Stimulated activated CD8-positive, alpha-beta memory T cell treated with anti-CD3 and anti-CD28 coated beads, Interleukin-15, amount 100 ng/mL, for 1 hour (primary cell): Measurements from ENCODE around the gene IFNE.

Experiments
- DNase-seq: peaks from one replicate; pipeline ENCODE4 v3.0.0-alpha.2; 2020; ENCODE audit warnings: low read depth

The IFNE gene, protein sequence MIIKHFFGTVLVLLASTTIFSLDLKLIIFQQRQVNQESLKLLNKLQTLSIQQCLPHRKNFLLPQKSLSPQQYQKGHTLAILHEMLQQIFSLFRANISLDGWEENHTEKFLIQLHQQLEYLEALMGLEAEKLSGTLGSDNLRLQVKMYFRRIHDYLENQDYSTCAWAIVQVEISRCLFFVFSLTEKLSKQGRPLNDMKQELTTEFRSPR

DNA sequence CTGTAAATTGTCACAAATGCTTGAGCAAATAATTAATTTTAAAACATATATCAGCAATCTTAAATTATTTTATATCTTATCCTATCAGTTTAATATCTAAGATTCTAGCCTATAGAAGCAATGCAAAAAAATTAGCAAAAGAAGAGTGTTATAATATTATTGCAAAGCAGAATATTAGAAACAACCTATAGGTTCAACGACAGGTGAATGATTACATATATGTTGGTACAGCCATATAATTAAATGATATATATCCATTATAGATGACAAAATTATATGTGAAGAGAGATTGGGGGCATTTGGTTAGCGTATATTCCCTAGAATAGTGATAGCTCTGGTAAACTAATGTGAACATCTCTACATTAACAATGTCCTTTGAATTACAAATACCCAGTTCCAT lies at the start of gene IFNE:
TSS of gene IFNE (minus strand) at position 101 of the 400 bp plus-strand sequence. CDS start 619 bp downstream, outside the sequence.
- no peak for DNase-seq

DNA sequence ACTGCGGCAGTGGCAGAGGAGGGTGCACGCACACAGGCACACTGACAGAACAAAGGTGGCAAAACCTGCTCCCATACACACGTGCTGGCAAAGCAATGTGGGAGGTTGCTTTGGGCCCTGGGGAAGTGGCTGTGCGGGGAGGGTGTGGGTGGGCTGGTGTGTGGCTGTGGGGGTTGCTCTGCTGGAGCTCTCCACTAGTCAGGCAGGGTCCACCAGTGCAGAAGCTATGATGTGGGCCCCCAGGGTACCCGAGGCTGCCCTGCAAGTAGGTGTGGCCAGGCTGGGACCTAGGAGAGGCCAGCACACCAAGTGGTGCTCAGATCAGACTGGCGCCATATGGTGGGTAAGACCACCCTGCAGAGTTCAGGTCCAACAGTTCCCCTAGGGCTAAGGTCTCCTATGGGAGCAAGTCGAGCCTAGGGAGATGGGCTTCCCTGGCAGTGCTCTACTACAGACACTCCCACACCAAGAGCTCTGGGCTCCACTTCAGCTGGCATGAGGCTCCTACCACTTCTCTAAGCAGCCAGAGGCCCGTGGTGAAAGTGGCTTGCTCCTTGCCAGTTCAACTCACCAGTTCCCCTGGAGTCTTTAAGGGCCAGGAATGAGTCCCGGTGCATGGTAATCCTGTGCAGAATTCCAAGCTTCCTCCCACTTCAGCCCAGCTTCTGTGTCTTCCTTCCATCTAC lies 46.2 kb upstream of the IFNE start:
- no peak for DNase-seq

DNA sequence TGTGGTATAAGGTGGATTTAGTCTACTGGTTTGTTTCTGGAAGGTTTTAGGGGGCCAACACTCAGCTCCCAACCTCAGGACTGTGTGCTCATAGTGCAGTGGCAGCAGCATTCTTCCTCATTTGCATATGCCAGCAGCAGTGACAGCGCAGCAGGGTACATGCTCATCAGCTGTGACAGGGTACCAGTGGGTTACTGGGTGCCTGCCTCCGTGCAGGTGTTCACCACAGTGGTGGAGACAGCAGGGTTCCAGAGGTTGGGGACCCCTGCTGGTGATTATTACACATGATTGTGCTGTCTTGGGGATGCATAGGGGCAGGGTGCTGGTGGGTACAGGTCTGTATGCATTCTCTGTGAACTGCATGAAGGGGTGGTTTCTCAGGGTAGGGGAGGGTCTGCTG lies 45.5 kb upstream of the IFNE start:
- no peak for DNase-seq

DNA sequence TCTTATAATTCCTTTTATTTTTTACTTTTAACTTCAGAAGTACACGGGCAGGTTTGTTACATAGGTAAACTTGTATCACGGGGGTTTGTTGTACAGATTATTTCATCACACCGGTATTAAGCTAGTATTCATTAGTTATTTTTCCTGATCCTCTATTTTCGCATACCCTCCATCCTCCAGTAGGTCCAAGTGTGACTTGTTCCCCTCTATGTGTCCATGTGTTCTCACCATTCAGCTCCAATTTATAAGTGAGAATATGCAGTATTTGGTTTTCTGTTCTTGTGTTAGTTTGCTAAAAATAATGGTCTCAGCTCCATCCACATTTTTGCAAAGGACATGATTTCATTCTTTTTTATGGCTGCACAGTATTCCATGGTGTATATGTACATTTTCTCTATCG lies 43.1 kb upstream of the IFNE start:
- DNase-seq, result no peak

DNA sequence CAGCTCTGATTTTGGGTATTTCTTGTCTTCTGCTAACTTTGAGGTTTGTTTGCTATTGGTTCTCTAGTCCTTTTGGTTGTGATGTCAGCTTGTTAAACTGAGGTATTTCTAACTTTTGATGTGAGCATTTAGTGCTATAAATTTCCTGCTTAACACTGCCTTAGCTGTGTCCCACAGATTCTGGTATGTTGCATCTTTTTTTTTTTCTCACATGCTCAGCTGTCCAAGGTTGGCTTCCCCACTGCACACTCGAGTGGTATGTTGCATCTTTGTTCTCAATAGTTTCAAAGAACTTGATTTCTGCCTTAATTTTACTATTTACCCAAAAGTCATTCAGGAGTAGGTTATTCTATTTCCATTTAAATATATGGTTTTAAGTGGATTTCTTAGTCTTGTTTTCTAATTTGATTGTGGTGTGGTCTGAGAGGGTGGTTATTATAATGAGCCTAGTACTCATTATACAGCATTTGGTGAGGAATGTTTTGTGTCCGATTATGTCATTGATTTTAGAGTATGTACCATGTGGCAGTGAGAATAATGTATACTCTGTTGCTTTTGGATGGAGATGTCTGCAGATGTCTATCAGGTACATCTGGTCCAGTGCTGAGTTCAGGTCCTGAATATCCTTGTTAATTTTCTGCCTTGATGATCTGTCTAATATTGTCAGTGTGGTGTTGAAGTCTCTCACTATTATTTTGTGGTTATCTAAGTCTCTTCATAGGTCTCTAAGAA lies 42.2 kb upstream of the IFNE start:
- no peak for DNase-seq

DNA sequence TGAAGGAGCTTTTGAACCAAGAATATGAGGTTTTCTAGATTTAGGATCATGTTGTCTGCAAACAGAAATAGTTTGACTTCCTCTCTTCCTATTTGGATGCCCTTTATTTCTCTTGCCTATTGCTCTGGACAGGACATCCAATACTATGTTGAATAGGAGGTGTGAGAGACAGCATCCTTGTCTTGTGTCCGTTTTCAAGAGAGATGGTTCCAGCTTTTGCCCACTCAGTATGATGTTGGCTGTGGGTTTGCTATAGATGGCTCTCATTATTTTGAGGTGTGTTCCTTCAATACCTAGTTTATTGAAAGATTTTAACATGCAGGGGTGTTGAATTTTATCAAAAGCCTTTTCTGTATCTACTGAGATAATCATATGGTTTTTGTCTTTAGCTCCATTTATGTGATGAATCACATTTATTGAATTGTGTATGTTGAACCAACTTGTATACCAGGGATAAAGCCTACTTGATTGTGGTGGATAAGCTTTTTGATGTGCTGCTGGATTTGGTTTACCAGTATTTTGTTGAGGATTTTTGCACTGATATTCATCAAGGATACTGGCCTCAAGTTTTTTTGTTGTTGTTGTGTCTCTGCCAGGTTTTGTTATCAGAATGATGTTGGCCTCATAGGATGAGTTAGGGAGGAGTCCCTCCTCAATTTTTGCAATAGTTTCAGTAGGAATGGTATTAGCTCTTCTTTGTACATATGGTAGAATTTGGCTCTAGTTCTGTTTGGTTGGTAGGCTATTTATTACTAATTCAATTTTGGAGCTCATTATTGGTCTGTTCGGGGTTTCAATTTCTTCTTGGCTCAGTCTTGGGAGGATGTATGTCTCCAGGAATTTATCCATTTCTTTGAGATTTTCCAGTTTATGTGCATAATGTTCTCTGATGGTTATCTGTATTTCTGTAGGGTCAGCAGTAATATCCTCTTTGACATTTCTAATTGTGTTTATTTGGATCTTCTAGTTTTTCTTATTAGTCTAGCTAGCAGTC lies 41.2 kb upstream of the IFNE start:
- DNase-seq, result no peak

DNA sequence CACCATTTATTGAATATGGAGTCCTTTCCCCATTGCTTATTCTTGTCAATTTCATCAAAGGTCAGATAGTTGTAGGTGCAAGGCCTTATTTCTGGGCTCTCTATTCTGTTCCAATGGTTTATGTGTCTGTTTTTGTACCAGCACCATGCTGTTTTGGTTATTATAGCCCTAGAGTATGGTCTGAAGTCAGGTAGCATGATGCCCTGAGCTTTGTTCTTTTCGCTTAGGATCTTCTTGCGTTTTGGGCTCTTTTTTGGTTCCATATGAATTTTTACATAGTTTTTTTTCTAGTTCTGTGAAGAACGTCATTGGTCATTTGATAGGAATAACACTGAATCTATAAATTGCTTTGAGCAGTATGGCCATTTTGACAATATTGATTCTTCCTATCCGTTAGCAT lies 40.2 kb upstream of the IFNE start:
- no peak for DNase-seq

DNA sequence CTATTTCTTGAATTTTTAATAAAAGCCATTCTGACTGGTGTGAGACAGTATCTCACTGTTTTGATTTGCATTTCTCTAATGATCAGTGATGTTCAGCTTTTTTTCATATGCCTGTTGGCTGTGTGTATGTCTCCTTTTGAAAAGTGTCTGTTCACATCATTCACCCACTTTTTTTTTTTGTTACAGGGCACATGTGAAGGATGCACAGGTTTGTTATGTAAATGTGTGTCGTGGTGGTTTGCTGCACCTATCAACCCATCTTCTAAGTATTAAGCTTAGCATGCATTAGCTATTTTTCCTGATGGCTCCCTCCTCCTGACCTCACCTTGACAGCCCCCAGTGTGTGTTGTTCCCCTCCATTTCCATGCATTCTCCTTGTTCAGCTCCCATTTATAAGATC lies 39.3 kb upstream of the IFNE start:
- DNase-seq, result no peak

DNA sequence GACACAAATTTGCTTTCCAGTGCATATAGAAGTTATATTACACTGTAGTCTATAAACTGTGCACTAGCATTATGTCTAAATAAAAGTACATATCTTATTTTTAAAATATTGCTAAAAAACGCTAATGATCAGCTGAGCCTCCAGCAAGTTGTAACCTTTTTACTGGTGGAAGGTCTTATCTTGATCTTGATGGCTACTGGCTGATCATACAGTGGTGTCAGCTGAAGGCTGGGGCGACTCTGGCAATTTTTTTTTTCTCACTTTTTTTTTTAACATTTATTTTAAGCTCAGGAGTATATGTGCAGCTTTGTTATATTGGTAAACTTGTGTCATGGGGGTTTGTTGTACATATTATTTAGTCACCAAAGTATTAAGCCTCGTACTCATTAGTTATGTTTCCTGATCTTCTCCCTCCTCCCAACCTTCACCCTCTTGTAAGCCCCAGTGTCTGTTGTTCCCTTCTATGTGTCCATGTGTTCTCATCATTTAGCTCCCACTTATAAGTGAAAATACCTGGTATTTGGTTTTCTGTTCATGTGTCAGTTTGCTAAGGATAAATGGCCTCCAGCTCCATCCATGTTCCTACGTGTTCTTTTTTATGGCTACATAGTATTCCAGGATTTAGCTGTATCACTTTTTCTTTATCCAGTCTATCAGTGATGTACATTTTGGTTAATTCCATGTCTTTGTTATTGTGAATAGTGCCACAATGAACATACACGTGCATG lies 38.6 kb upstream of the IFNE start:
- DNase-seq, result no peak

DNA sequence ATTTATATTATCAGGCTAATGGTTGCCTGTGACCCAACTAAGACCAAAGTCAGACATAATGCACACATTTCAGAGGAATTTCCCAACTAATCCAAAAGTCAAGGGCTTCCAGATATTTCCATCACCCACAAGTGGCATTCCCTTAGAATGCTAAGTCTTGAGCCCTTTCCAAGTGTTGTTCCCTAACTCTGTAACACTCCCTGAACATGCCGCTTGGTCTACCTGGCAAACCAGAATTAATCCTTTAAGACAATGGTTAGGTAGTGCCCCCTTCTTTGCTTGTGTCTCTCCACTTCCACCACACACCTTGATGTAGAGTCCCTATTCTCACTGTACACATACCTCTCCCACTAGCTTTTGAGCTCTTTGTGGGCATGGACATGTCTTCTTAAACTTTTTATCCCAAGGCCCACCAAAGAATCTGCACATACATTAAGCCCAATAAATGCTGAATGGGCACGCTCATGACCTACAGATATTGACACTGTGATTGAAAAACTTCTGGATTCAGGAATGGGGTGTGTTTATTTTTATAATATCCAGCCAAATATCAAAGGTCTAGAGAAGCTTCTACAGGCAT lies 37.8 kb upstream of the IFNE start:
- DNase-seq, result no peak

DNA sequence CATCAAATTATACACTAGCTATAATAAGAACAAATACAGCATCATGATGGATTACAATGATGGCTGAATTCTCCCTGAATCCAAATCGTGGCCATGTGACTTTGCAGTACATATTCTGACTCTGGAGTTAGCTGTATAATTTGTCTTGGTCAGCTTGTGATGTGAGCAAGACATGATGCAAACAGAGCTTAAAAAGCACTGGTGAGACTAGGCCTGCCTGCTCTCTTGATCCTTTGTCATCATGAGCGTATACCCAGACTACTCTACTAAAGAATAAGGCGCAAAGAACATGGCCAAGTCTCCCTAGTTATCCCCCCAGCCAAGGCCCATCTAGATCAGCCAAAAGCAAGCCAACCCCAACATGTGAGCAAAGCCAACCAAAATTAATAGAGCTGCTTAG lies 34.7 kb upstream of the IFNE start:
- no peak for DNase-seq

DNA sequence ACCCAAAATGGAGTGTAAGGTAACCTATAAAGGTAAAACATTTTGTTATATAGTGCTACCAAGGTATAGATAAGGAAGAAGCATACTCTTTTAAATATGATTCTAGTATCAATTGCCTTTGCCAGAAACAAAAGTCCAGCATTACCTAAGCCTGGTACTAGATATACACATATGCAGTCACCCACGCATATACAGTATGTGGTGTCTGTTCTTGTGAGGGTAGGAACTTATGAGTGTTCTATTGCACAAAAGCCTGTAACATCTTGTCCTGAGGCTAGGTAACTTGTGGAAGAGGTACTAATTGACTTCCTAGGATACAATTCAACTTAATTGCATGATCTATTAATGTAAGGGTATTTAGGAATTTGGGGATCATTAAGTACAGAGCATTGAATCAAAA lies 31.3 kb upstream of the IFNE start:
- DNase-seq, result no peak

DNA sequence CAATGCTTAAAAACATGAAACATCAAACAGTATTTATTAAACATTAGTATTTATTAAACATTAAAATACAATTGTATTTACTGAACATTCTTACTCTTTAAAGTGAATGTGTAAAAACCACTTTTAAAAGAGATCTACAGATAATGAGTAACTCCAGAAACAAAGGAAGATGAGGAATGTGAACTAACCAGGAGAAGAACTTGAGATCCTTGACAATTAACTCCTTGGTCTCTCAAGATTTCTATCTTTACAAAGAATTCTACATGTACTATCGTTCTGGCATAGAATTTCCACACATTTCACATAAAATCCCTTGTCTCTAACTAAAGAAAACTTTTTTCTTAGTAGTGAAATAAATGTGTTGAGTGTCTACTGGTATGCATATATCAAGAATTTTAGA lies 28.7 kb upstream of the IFNE start:
- DNase-seq, result no peak

DNA sequence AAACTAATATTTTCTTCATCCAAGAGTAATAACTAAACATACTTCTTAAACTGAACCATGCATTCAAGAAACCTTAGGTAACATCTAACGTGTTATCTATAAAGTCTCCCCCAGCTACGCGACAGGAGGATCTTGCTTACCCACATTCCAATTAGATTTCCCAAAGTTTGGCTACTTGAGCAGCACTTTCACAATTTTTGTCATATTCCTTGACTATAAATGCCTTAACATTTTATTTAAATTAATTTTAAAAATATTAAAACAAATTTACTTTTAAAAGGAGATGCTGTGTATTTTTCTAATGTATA lies 25.3 kb upstream of the IFNE start:
- DNase-seq, result no peak

DNA sequence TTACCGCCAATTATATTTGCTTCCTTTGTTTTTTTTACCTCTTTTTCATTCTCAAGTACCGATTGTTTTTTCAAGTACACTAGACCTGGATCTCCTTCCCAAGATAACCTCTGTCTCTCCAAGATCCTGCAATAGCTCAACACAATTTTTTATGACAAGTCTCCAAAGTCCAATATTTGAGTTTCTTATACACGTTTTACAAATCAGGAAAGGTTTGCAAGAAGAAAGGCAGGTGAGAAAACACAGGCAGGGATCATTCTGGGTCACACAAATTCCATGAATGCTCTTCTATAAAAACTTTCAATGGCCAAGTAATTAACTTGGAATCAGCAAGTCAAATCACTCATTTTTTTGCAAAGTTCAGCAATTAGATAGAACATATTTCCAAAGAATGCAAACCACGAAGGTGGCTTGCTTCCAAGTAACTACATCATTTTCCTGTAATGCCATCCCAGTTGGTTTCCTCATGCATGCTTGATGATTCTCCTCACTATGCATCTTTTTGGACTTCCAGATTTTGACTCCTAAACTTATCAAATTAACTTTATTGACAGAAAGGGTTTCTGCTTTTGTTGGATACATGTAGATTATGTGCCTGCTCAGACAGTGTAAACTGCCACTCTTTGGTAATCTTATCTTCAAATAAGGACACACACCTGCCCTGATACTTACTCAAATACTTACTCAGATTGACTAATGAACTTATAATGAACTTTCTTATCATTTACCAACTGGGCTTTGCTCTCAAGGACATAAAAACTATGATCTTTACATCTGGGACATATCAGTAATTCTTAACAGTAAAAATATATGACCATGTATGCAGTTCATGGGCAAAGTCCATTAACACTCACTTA lies 24.7 kb upstream of the IFNE start:
- DNase-seq, result no peak

DNA sequence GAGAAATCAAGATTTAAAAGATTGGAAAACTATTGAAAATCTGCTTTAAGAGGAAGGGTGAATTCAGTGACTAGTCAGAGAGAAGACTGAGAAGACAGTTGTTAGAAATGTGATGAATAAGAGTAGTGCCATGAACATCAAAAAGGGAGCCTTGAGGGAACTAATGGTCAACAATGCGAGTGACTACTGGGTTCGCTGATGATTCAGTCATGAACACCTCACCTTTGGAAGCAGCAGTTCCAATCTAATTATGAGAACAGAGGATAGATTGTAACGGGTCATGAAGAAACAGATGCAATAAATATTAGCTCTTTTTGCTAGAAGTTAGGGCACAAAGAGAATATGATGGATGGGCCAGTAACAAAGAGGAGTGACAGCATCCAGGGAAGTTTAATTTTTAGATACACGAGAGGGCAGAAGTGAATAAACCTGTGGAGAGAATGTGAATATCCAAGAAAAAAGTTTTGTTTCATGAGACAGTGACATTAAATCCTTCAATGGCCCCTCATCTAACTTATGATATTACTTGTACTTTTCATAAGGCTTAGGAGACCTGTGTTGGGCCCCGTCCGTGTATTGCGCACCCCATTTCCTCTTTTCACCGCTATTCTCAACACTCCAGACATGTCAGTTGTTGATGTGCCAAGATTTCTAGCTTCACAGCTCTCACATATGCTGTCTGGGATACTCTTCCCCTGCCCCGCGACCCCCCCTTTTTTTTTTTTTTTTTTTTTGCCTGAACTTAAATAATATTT lies 23.5 kb upstream of the IFNE start:
- no peak for DNase-seq

DNA sequence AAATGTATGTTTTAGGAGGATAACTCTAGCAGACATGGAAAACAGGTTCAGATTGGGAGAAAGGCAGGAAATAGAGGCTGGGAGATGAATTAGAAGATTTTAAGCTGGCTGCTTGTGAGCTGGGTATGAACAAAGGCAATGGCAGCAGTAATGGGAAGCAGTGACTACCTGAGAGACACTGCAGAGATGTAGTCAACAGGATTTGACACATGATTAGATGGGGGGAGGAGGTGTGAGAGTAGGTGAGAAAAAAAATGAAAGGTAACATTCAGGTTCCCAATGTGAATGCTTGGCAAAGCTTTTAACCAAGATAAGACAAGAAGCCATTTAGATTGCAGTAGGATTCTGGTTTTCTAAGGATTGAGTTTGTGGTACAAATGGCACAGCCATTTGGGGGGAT lies 22.8 kb upstream of the IFNE start:
- no peak for DNase-seq

DNA sequence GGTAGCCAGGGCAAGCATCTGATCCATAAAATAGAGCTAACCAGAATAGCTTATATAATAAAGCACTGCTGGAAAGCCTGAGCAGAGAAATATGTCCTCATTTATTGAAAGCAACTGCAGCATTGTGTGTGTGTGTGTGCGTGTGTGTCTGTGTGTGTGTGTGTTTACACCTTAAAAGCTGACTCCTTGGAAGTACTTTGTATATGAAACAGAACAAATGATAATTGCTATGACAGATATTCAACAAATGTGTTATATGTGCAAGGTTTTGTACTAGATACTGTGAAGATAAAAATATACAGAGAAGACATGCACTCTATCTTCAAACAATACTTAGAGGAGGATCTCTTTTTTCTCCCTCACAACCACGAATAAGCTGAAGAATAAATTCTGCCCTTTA lies 22.0 kb upstream of the IFNE start:
- DNase-seq, result no peak

DNA sequence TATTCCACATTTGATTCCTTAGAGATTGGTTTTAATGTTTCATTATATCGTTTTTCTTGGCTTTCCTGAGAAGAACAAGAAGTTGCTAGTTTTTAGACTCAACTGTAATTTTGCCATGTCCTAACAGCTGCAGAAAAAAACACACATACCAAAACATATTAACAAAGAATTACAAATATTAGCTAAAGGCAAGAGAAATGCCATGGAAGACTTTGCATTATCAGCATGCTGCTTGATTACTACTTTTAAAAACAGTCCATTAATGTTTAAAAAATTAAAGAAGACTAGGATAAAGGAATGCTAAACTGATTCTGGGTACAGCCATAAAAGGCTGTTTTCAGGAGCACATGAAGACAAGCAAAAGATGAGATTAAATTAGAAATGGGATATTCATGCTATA lies 20.5 kb upstream of the IFNE start:
- no peak for DNase-seq

DNA sequence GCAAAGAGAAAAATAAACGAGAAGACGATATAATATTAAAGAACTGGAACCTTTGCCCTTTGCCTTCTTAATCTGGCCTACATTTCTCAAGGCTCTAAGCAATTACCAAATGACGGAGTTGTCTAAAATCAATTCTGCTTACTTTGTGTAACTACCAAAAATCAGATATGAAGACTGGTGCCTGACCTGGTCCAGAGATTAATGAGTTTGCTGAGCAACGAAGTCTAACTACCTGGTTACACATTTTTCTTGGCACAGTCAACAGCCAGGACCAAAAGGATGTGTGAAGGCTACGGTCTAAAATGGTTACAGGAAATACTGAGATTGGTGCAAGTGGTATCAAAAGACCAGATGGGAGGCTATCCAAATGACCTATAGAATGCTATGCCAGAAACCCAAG lies 17.8 kb upstream of the IFNE start:
- DNase-seq, result no peak
